ENCODE data around the gene CNOT3.
A peak's percentile ranks its signal among the peaks of the same experiment; 100 is the strongest.

GRCh38 chr19:54100561-54100960 is 37.0 kb upstream of the CNOT3 start, which contains the start of gene OSCAR:
- TF ChIP-seq, protein P1, sequence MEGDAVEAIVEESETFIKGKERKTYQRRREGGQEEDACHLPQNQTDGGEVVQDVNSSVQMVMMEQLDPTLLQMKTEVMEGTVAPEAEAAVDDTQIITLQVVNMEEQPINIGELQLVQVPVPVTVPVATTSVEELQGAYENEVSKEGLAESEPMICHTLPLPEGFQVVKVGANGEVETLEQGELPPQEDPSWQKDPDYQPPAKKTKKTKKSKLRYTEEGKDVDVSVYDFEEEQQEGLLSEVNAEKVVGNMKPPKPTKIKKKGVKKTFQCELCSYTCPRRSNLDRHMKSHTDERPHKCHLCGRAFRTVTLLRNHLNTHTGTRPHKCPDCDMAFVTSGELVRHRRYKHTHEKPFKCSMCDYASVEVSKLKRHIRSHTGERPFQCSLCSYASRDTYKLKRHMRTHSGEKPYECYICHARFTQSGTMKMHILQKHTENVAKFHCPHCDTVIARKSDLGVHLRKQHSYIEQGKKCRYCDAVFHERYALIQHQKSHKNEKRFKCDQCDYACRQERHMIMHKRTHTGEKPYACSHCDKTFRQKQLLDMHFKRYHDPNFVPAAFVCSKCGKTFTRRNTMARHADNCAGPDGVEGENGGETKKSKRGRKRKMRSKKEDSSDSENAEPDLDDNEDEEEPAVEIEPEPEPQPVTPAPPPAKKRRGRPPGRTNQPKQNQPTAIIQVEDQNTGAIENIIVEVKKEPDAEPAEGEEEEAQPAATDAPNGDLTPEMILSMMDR (IDR thresholded peaks at IDR 0.05) = no peak
- peak in 1 of 4 donors; percentile 12 for TF ChIP-seq POLR2A (IDR thresholded peaks at IDR 0.05)
